ENCODE results near the gene ALMS1.
"Not testable (repeated sequence)": the region's sequence is repeated elsewhere in the genome, so short reads cannot be mapped to it uniquely, and the experiment has no call there.

The ALMS1 gene

DNA sequence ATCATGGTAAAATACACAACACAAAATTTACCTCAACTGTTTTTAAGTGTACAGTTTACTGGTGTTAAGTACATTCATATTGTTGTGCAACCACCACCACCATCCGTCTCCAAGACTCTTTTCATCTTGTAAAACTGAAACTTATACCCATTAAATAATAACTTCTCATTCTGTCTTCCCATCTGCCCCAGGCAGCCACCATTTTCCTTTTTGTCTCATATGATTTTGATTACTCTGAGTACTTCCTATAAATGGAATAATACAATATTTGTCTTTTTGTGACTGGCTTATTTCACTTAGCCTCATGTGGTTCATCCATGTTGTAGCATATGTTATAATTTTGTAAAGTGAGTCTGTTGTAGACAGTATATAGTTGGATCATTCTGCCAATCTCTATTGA, 82.7 kb downstream of the ALMS1 start:
- TF ChIP-seq, protein P1, sequence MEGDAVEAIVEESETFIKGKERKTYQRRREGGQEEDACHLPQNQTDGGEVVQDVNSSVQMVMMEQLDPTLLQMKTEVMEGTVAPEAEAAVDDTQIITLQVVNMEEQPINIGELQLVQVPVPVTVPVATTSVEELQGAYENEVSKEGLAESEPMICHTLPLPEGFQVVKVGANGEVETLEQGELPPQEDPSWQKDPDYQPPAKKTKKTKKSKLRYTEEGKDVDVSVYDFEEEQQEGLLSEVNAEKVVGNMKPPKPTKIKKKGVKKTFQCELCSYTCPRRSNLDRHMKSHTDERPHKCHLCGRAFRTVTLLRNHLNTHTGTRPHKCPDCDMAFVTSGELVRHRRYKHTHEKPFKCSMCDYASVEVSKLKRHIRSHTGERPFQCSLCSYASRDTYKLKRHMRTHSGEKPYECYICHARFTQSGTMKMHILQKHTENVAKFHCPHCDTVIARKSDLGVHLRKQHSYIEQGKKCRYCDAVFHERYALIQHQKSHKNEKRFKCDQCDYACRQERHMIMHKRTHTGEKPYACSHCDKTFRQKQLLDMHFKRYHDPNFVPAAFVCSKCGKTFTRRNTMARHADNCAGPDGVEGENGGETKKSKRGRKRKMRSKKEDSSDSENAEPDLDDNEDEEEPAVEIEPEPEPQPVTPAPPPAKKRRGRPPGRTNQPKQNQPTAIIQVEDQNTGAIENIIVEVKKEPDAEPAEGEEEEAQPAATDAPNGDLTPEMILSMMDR (IDR thresholded peaks at IDR 0.05; ENCODE audit: extremely low read depth, missing control alignments) = no peak
- no peak for DNase-seq (ENCODE audit: low spot score)

DNA sequence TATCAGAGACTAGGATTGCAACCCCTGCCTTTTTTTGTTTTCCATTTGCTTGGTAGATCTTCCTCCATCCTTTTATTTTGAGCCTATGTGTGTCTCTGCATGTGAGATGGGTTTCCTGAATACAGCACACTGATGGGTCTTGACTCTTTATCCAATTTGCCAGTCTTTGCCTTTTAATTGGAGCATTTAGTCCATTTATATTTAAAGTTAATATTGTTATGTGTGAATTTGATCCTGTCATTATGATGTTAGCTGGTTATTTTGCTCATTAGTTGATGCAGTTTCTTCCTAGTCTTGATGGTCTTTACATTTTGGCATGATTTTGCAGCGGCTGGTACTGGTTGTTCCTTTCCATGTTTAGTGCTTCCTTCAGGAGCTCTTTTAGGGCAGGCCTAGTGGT, 98.2 kb downstream of the ALMS1 start:
- not testable (repeated sequence) for DNase-seq (ENCODE audit: low spot score)

DNA sequence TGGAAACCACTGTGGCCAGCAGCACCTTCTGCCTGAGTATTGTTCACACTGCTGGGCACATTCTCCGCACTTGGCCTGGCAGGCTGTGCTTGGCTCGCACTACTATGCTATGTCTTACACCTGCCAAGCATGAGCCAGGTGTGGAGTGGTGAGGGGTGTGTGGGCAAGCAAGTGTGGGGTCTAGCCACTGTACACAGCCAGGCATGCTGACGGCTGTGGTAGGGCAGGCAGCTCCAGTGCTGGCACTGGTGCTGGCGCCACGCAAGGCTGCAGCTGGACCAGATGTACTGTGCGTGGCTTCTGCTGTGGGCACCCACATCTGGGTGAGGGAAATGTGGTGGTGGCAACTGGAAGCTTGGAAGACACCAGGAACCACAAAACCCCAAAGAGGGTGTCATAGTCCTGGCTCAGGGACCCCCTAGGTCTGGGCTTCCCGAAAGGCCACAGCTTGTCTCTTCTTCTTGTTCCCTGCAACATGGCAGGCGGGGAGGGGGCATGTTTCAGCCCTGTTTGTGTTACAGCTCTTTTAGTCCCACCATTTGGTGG, 101.5 kb downstream of the ALMS1 start:
- DNase-seq (ENCODE audit: low spot score) = no peak
- TF ChIP-seq, protein P1 (IDR thresholded peaks at IDR 0.05; ENCODE audit: extremely low read depth, missing control alignments) = no peak

DNA sequence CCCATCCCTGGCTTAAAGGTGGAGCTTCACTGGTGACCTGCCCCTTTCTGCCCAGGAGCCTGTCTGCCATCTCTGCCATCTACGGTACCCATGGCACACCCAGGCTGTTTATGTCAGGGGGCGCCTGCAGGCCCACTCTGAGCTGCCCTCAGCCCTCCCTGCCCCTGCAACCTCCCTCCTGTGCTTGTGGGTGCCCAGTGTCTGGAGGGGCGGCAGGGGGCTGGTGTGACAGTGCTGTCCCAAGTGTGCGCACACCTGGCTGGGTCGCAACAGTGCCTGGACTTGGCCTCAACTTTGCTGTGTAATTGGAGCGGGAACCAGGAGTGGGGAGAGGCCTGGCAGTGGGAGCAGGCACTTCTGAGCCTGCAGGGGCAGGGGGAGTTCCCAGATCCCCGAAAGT, 102.4 kb downstream of the ALMS1 start:
- TF ChIP-seq, protein P1 (IDR thresholded peaks at IDR 0.05; ENCODE audit: extremely low read depth, missing control alignments) = no peak
- no peak for DNase-seq (ENCODE audit: low spot score)

DNA sequence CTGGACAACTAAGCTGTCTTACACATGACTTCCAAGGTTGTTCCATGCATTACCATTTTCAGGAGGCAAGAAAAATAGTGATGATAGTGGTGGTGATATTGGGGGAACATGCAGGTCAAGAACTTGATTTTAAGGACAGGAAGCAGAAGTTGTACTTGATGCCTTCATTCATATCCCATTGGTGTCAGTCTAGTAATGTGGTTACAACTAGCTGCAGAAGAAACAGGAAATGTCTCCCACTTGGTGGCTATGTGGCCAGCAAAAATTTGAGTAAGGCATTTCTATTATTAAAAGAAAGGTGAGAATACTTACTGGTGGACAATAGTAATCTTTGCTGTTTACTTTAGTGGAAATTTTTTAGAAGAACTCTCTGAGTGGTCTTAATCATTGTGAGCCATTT, 103.4 kb downstream of the ALMS1 start:
- TF ChIP-seq, protein P1 (IDR thresholded peaks at IDR 0.05; ENCODE audit: extremely low read depth, missing control alignments) = no peak
- DNase-seq (ENCODE audit: low spot score) = peak; percentile 36

DNA sequence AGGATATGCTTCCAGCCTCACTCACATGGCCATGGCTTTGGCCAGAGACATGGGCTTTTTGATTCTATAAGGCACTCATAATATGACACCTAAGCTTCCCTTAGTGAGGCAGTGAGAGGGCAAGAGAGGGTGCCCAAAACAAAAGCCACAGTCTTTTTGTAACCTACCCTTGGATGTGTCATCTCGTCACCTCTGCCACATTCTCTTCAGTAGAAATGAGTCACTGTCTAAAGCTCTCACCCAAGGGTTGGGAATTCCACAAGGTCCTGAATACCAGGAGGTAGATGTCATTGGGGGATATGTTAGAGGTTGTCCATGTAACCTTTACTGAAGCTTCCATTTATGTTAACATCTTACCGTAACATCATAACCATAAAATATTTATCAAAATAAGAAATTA, 108.4 kb downstream of the ALMS1 start:
- TF ChIP-seq, protein P1 (IDR thresholded peaks at IDR 0.05; ENCODE audit: extremely low read depth, missing control alignments) = no peak
- DNase-seq (ENCODE audit: low spot score) = no peak

DNA sequence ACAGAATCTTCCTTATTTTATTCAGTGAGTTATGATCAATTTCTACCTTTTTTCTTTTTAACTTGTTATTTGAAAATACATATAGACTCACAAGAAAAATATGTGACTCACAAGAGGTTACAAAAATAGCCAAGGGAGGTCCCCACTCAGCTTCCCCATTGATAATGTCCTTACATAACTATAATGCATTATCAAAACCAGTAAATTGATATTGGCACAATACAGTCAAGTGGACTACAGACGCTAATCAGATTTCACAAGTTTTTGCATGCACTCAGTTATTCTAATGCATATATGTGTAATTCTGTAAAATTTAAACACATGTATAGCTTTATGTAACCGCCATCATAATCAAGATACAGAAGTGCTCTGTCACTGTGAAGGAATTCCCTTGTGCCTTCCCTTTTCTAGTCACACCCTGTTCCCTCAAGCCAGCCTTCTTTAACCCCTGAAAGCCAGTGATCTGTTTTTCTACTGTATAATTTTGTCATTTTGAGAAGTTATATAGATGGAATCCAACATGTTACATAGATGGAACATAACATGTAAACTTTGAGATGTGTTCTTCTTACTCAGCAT, 118.4 kb downstream of the ALMS1 start:
- DNase-seq (ENCODE audit: low spot score) = no peak
- TF ChIP-seq, protein P1 (IDR thresholded peaks at IDR 0.05; ENCODE audit: extremely low read depth, missing control alignments) = no peak

DNA sequence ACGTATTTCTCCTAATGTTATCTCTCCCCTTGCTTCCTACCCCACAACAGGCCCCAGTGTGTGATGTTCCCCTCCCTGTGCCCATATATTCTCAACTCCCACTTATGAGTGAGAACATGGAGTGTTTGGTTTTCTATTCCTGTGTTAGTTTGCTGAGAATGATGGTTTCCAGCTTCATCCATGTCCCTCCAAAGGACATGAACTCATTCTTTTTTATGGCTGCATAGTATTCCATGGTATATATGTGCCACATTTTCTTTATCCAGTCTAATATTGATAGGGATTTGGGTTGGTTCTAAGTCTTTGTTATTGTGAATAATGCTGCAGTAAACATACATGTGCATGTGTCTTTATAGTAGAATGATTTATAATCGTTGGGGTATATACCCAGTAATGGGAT, 119.2 kb downstream of the ALMS1 start:
- DNase-seq (ENCODE audit: low spot score) = not testable (repeated sequence)

DNA sequence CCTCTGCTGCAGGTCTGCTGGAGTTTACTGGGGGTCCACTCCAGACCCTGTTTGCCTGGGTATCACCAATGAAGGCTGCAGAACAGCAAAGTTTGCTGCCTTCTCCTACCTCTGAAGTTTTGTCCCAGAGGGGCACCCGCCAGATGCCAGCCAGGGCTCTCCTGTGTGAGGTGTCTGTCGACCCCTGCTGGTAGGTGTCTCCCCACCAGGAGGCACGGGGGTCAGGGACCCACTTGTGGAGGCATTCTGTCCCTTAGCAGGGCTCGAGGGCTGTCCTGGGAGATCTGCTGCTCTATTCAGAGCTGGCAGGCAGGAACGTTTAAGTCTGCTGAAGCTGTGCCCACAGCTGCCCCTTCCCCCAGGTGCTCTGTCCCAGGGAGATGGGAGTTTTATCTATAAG, 124.8 kb downstream of the ALMS1 start:
- DNase-seq (ENCODE audit: low spot score) = not testable (repeated sequence)
